Right renal cortex interstitium (tissue), 3 donors: Measurements from ENCODE around the gene CFAP46. TPM values are rescaled to one million over a fixed set of nuclear protein-coding genes. Genes with fewer than 3 reads are reported as not detected.
"Not testable (repeated sequence)": the region's sequence is repeated elsewhere in the genome, so short reads cannot be mapped to it uniquely, and the experiment has no call there.

Source experiments
- DNase-seq, 3 donors: peaks; one replicate each; pipeline ENCODE4 v3.0.0-alpha.2; 2013; ENCODE audit warnings: low read depth in 3 of 3, low spot score in 2 of 3
- polyA plus RNA-seq, 3 donors: library from polyadenylated mRNA; unstranded; fragments of 120-200 nt; gene quantifications; one replicate each; pipeline ENCODE4 v1.2.1, GENCODE V29; 2013; ENCODE audit not compliant: insufficient read length in 3 of 3

Gene CFAP46
- polyA plus RNA-seq, 3 donors: 6.1 to 7.8 (median 6.7) TPM

DNA sequence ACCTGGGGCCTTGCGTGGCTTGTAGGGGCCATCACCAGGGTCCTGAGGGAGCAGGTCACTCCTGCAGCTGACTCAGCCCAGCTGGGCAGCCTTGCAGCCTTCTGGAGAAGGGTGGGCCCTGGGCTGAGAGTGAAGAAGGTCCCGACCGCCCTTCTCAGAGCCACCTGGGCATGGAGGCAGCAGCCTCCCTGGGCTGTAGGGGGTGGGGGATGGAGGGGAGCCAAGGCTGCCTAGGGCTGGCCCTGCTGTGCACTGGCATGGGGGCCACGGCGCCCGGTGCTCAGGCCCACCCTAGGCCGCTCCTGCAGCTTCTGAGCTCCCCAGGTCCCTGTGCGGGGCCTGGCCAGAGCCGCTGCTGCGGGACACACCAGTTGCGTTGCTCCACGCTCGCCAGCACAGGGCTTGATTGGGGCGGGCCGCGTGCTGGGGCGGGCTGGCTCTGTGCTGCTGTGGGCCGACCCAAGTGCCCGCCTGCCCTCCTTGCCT, 92.8 kb downstream of the CFAP46 start:
- no peak for DNase-seq

DNA sequence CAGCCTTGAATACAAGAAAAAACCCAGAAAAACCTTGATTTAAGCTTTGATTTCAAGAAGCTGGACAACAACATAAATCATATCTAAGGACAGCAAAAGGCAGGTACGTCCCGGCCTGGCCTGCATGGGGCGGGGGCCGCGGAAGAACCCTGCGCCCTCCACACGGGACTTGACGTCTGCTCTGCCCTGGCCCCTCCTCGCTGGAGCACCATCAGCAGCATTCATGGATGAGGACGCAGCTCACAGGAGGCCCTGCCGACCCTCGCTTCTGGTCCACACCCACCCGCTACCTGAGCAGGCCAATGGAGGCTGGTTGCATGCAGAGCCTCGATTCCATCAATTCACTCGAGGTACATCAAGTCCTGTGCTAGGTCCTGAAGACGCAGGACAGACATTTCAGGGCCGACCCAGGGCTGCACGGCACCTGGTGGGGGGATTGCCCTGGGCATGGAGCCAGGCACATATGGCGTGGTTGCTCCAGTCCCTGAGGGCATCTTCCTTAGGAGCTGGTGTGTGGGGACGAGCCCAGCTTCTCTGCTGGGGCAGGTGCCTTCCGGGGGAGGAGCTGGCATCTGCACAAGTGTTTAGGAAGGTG, 93.3 kb downstream of the CFAP46 start:
- no peak for DNase-seq

DNA sequence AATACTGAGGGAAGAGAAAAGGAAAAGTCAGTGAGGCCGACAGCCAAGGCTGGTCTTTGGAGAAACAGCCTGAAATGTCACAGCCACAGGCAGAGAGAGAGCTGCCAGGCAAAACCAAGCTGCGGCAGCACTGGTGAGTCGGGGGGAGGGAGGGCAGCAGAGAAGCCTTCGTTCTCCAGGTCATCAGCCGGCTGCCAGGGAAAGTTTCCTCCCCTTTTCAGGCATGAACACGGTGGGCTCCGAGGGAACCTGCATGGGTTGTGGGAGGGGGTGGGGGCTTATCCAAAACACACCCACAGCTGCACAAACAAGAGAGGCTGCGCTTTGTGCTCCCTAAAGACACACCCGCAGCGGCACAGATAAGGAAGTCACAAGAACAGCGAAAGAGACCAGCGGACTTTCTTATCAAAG, 94.1 kb downstream of the CFAP46 start:
- DNase-seq: no peak

DNA sequence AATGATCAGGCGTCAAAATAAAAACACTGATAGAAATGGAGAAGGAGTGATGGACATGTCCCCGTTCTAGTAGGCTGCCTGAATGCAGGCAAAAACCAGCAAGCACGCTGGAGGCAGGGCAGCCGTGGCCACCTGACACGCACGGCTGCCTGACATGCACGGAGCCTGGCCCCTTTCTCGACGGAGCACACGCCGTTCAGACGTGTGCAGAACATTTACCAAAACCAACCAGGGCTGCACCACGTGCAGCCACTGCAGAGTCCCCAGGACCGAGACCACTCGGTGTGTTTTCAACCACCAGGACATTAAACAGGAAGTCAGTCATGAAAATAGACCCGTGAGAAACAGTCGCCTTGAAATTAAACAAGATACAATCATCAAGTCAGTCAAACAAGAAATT, 94.5 kb downstream of the CFAP46 start:
- no peak for DNase-seq

DNA sequence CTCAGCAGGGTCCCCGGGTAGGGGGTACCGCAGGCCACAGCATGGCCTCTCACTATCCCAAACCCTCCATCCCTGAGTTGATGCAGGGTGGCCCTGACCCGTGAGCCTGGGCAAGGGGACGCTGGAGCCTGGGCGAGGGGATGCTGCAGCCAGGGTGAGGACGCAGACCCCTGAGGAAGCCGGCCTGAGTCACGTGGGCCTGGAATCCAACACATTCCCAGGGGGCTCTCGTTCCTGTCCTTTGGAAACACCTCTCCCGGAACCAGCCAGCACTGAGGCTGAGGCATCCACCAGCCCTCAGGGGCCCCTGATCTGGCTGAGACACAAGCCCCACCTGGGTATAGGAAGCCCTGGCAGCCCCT, 95.0 kb downstream of the CFAP46 start:
- no peak for DNase-seq

DNA sequence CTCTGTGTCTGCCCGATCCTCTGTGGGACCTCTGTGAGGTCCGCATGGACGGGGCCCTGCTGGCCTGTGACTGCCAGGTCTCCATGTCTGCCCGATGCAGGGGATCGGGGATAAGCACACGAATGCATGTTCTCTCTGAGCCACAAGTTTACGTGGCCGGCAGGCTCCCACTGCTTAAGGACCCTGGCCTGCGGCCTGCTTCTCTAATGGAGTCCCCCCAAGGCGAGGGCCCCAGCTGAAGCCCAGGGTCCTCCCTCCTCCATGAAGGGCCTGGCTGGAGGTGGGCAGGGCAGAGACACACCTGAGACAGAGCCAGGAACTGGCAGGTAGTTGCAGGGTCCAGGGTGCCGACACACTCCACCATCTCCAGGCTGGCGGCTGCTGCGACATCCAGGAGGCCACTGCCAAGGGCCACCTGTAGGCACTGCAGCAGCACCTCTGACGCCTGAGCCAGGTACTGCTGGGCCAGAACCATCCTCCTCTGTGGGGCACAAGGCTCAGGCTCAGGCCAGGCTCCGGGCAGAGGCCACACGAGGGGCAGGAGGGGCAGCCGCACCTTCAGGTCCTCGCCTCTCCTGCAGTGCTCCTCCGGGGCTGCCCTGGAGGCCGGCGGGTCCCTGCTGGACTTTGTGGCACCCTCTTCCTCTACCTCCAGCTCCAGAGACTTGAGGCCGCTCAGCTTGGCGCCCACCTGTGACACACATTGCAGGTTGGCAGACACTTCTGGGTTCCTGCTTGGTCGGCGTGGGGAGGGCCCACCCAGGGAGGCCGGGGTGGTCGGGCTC, 95.5 kb downstream of the CFAP46 start:
- no peak for DNase-seq

DNA sequence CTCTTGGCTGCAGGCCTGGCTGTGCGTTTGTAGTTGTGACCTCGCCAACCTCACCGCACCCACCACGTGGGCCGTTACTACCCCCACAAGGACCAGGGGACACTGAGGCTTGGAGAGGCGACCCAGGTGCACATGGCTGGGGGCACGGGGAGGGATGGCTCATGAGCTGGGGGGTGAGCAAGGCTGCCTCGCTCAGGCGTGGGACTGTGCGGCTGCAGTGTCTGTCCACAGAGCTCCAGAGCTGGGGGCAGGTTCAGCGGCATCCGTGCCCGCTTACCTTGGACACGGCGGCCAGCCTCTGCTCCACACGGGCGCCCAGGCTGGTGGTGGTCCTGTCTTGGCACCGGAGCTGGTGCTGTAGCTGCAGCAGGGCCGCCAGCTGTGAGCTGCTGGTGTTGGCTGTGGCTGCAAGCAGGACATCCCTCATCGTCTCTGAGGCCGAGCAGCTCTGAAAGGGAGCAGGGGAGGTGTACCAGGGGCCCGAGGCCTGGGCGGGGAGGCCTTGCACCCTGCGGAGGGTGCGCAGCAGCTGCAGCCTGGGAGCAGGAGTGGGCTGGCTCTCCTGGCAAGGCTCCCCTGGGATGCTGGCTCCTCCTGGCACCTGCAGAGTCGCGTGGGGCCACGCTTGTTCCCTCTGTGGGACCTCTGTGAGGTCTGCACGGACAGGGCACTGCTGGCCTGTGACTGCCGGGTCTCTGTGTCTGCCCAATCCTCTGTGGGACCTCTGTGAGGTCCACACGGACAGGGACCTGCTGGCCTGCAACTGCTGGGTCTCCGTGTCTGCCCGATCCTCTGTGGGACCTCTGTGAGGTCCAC, 96.4 kb downstream of the CFAP46 start:
- no peak for DNase-seq

DNA sequence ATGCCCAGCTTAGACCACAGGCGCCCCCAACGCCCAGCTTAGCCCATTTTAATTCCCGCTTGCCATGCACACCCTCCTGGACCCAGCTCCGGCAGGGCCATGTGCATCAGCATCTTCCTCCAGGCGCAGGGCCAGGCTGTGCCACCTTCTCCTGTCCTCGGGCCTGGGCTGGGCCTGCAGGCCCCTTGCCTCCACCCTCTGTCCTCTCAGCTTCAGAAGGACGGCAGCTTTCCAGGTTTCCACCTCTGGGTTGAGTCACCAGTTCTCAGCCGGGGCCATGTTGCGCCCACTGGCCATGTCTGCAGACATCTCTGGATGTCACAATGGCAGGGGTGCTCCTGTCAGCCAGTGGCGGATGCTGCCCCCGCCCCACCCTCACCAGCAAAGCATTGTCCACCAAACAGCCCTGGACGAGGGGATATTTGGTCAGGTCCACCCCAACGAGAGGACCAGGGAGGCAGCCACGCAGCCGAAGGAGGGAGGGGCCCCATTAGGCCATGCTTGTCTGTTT, 97.3 kb downstream of the CFAP46 start:
- no peak for DNase-seq

DNA sequence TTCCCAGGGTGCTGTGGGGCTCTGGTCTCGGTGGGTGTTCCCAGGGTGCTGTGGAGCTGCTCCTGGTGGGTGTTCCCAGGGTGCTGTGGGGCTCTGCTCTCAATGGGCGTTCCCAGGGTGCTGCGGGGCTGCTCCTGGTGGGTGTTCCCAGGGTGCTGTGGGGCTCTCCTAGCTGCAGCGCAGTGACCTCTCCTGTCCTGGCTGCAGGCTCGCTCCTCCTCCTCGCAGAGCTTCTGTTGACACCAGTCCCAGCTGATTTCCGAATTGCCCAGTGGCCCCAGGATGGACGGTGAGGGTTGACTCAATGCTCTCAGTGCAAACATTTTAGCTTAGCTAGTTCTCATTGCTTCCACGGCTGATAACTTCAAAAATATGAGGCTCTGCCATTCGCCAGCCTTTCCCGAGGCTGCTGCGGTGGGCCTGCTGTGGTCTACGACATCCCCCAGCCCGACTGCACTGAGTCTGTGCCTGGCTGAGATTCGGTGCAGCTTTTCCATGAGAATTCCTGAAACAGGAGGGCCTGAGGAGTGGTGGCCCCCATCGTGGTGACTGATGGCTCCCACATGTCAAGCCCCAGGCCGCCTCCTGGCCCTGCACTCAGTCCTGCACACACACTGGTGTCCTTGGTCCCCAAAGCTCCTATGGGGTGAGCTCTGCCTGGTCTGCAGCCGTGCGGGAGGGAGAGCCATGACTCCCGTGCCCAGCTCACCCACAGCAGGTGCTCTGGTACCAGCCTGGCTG, 98.1 kb downstream of the CFAP46 start:
- no peak for DNase-seq

DNA sequence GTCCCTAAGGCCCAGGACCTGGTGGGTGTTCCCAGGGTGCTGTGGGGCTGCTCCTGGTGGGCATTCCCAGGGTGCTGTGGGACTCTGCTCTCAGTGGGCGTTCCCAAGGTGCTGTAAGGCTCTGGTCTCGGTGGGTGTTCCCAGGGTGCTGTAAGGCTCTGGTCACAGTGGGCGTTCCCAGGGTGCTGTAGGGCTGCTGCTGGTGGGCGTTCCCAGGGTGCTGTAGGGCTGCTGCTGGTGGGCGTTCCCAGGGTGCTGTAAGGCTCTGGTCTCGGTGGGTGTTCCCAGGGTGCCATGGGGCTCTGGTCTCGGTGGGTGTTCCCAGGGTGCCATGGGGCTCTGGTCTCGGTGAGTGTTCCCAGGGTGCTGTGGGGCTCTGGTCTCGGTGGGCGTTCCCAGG, 99.1 kb downstream of the CFAP46 start:
- DNase-seq: not testable (repeated sequence)

DNA sequence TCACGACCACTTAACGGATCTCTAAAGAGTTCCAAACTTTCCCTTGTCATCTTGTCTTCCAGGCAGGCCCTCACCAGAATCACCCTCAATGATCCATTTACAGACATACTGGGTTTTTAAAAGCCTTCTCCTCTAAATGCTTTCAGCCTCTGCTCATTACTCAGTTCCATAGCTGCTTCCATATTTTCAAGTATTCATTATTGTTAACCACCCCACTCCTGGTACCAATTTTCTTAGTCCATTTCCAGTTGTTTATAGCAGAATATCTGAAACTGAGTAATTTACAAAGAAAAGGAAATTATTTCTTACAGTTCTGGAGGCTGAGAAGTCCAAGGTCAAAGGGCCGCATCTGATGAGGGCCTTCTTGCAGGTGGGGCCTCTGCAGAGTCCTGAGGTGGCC, 100.0 kb downstream of the CFAP46 start:
- no peak for DNase-seq

DNA sequence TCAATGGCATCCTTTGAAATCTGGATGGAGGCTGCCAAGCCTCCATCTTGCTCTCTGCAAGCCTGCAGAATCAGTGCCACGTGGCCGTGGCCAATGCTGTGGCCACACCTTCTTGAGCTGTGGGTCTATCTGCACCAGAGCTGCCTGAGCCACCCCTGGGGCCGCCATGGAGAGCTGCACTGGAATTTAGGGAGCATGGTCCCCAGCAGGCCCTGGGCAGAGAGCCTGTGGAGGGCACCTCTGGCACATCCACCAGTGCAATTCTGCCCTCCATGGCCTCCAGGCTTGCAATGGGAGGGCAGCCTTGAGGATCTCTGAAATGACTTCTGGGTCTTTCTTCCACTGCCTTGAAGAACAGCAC, 100.8 kb downstream of the CFAP46 start:
- DNase-seq: no peak

DNA sequence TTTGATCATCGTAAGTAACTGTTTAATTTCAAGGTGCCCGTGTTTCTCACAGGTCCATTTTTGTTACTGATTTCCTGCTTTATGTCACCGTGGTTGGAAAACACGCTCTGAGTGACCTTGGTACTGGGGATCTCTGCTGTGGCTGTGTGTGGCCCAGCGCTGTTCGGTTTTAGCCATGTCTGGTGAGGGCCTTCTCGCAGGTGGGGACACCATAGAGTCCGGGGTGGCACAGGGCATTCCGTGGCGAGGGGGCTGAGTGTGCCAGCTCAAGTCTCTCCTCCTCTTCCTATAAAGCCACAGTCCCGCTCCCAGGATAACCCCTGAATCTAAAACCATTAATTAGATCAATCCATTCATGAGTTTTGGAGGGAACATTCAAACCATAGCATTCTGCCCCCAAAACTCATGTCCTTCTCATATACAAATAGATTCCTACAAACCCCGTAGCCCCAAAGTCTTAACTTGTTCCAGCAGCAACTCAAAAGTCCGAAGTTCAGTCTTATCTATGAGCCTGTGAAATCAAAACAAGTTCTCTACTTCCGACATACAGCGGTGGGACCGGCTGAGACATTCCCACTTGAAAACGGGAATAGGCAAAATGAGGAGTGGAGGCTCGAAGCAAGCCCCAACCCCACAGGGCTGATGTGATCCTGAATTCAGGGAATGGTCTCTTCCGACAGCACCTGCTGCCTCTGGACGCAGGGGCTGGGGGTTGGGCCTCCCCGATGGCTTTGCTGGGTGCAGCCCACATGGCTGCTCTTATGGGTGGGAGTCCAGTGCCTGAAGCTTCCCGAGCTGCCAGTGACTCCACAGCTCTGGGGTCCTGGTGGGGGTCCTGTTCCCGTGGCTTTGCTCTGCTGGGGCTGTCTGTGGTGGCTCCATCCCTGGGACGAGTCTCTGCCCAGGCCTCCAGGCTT, 101.4 kb downstream of the CFAP46 start:
- no peak for DNase-seq

DNA sequence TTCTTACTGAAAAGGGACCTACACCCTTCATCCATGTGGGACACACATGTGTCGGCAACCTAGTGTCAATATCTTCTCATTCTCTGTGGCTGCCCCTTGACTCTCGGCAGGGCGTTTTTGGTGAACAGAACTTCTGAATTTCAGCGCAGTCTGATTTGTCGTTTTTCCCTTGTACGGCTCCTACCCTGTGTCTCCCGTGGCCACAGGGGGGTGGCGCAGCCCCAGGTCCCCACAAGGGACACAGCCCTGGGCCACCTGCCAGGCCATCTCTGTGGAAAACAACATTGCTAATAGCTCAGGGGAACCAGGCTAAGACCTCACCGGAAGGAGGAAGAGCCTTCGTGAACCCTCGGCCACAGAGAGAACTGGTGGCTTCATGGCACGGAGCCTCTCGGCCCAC, 103.3 kb downstream of the CFAP46 start:
- no peak for DNase-seq

DNA sequence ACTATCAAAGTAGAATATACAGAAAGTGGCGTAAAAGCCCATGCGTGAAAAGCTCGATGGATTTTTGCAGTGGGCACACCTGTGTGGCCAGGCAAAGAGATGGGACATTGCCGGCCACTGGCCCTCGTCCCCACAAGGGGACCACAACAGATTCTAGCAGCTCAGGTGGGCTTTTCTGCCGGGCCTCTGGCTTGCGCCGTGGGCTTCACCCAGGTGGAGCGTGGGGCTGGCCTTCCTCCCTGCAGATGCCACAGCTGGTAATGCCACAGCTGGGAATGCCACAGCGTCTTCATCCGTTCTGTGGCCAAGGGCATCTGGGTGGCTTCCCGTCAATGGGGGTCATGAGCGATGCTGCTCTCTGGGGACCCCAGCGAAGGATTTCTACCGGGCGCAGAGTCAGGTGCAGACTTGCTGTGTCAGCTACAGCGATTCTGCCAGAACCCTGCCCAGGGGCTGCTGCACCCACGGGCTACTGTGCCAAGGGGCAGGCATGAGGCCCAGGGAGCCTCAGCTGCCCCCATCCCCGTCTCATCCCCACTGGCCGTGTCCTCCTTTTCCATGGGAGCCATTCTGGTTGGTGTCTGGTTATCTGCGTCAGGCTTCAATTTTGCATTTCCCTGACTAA, 103.9 kb downstream of the CFAP46 start:
- no peak for DNase-seq

DNA sequence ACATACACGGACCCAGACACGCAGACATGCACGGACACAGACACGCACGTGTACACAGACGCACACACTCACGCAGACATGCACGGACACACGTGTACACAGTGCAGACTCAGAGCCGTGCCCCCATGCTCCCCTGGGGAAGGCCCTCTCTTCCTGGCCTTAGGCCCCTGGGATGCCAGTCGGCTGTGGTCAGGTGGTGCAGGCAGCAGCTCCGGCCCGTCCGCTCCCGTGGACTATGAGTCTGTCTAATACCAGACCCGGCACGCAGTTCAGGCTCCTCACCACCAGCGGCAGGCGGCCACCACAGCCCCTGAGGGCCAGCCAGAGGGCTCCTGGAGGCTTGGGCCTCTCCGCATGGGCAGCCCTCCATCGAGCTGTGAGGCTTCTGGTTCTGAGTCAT, 104.5 kb downstream of the CFAP46 start:
- no peak for DNase-seq

DNA sequence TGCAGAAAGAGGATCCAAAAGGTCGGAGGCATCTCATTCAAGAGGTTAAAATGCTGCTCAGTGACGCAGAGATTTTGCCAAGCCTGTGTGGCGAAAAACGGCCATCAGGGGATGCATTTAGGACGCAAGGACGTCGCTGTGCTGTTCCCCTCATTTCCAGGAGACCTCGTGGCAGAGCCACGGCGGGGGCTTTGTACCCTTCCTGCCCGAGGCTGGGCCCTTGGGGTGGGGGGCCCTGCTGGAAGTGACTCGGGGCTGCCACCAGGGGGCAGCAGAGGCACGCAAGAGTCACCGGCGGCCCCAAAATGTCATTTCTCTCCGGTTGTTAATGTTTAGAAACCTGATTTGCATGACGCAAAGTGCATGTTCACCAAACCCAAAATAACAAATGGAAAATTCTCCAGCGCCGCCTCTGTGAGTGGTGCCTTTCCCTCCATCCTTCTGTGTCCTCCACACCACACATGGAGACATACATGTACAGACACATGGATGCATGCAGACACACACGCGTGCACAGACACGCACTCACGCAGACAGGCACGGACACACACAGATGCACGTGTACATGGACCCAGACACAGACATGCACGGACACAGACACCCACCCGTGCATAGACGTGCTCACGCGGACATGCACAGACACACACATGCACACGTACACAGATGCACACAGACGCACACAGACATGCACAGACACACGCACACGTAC, 105.4 kb downstream of the CFAP46 start:
- no peak for DNase-seq

DNA sequence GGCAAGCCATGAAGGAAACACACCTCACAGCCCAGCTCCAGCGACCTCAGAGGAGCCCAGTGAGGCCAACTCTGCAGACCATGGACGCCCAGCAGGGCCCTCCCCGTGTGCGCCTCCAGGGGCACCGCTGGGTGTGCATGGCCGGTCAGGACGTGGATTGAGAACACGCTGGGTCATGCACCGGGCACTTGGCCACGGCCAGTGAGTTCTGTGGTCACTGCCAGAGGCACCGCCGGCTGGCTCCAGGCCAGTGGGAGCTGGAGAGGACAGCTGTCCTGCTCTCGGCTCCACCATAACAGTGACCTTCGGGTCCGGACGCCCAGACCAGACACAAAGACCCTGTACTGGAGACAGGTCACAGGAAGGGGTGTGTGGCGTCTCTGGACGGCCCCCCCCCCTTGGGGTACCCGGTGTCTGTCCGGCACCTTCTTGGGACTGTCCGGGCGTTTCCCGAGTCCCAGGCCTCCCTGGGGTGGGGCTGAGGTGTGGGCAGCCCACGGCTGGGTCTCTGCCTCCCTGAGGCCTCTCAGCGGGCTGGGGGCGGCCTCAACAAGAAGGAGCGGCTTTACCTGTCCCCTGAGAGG, 106.0 kb downstream of the CFAP46 start:
- DNase-seq: no peak
